ENCODE measurements around the gene ZC3H14. TPM values are rescaled to one million over a fixed set of nuclear protein-coding genes. Genes with fewer than 3 reads are reported as not detected.

ZC3H14 gene
- total and polyA plus RNA-seq, 2 donors (not counting 1 experiment from before 2014, with no cell fraction given): 31.1 to 47.0 TPM

DNA sequence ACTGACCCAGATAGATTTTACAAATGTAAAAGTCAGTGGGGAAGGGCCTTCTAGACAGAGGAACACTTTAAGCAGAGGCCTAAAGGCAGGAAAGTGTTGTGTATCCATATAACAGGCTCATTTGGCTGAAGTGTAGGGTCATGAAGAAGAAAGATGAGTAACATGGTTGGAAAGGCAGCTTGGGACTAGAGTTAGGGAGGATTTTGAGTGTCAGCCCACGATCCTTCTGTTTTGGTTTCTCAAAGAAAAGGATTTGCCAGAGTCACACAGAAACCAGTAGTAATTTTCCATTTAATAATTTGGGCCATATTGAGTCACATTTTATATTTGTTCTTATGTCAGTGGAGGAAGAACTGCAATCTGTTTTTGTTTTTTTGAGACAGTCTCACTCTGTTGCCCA lies 76.4 kb downstream of the ZC3H14 start:
- TF ChIP-seq, protein P1, sequence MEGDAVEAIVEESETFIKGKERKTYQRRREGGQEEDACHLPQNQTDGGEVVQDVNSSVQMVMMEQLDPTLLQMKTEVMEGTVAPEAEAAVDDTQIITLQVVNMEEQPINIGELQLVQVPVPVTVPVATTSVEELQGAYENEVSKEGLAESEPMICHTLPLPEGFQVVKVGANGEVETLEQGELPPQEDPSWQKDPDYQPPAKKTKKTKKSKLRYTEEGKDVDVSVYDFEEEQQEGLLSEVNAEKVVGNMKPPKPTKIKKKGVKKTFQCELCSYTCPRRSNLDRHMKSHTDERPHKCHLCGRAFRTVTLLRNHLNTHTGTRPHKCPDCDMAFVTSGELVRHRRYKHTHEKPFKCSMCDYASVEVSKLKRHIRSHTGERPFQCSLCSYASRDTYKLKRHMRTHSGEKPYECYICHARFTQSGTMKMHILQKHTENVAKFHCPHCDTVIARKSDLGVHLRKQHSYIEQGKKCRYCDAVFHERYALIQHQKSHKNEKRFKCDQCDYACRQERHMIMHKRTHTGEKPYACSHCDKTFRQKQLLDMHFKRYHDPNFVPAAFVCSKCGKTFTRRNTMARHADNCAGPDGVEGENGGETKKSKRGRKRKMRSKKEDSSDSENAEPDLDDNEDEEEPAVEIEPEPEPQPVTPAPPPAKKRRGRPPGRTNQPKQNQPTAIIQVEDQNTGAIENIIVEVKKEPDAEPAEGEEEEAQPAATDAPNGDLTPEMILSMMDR (IDR thresholded peaks at IDR 0.05): no peak
- no peak for TF ChIP-seq EZH2 (IDR thresholded peaks at IDR 0.05; ENCODE audit: borderline replicate concordance, insufficient read depth, low read depth, low read length, poor library complexity, severe bottlenecking)
- no peak overlapping the region for H3K4me3 Mint-ChIP-seq
- H3K9me3 Mint-ChIP-seq (ENCODE audit: insufficient read depth): peaks cover 5% of the 10 kb centered on the region
- Histone ChIP-seq H3K4me2 (replicated peaks; ENCODE audit: low read depth, low read length, poor library complexity, severe bottlenecking) (no peak overlapping the region), H3K4me1 (ENCODE audit: control insufficient read depth in 2 of 2, insufficient read depth in 2 of 2, low read length in 2 of 2) (no peaks in the 10 kb centered on the region), H2AFZ (ENCODE audit: insufficient read depth, low read depth, low read length, poor library complexity, severe bottlenecking) (no peak overlapping the region), H4K20me1 (ENCODE audit: control insufficient read depth, insufficient read depth, low read length, poor library complexity, severe bottlenecking) (no peaks in the 10 kb centered on the region), H3K27ac (ENCODE audit: low read length in 2 of 2) (no peak overlapping the region), H3K4me3 (ENCODE audit: control extremely low read depth in 1 of 5, extremely low read depth in 1 of 5, insufficient read depth in 1 of 5, low read depth in 2 of 5, low read length in 4 of 5) (no peak overlapping the region), H3K9ac (ENCODE audit: low read length) (no peak overlapping the region), H3K27me3 (replicated peaks in 1 of 4; ENCODE audit: control extremely low read depth in 1 of 4, control insufficient read depth in 3 of 4, insufficient read depth in 4 of 4, low read length in 3 of 4) (no peaks in the 10 kb centered on the region), H3K9me3 (ENCODE audit: control extremely low read depth in 1 of 3, control insufficient read depth in 2 of 3, insufficient read depth in 1 of 3, low read length in 2 of 3) (peaks cover 0 to 1% (median 0%) of the 10 kb centered on the region in 3 donors), H3K79me2 (ENCODE audit: control insufficient read depth, insufficient read depth, low read length) (no peaks in the 10 kb centered on the region), H3K36me3 (replicated peaks in 1 of 2; ENCODE audit: control extremely low read depth in 1 of 2, control insufficient read depth in 1 of 2, extremely low read depth in 1 of 2, insufficient read depth in 2 of 2, low read length in 1 of 2) (no peaks in the 10 kb centered on the region)
- WGBS (ENCODE audit: insufficient coverage): no CpG with 5 or more reads among the region's 1 CpG
- ChIA-PET CTCF (no interaction called here), POLR2A (no interaction called here)
- no peaks in the 10 kb centered on the region for H3K27me3 Mint-ChIP-seq
- ATAC-seq (ENCODE audit: low read depth) (no peak), DNase-seq (no peak)
- no peak overlapping the region for H3K27ac Mint-ChIP-seq
- intact Hi-C loops (cut with micrococcal nuclease): no loop called here
- no peaks in the 10 kb centered on the region for H3K4me1 Mint-ChIP-seq

DNA sequence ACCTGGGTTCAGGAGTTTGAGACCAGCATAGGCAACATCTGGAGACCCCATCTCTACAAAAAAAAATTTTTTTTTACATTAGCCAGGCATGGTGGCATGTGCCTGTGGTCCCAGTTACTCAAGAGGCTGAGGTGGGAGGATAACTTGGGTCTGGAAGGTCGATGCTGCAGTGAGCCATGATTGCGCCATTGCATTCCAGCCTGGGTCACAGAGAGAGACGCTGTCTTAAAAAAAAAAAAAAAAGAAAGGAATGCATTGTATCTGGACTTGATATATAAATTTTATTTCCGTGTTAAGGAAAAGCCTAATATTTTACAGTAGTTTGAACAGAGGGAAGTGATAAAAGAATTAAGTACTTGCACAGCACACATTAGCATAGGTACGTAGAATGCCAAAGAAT lies 97.2 kb downstream of the ZC3H14 start:
- H3K9ac ChIP-seq (ENCODE audit: low read length): no peak overlapping the region
- H3K79me2 ChIP-seq (ENCODE audit: control insufficient read depth, insufficient read depth, low read length): no peaks in the 10 kb centered on the region
- Mint-ChIP-seq H3K27ac (no peak overlapping the region), H3K4me3 (no peak overlapping the region), H3K27me3 (no peaks in the 10 kb centered on the region), H3K4me1 (no peaks in the 10 kb centered on the region), H3K9me3 (ENCODE audit: insufficient read depth) (peaks cover 2% of the 10 kb centered on the region)
- WGBS (ENCODE audit: insufficient coverage): 95% methylated on average over 4 of the region's 5 CpGs
- no peaks in the 10 kb centered on the region for H3K36me3 ChIP-seq (replicated peaks in 1 of 2; ENCODE audit: control extremely low read depth in 1 of 2, control insufficient read depth in 1 of 2, extremely low read depth in 1 of 2, insufficient read depth in 2 of 2, low read length in 1 of 2)
- no peak overlapping the region for H3K4me2 ChIP-seq (replicated peaks; ENCODE audit: low read depth, low read length, poor library complexity, severe bottlenecking)
- no peak overlapping the region for H2AFZ ChIP-seq (ENCODE audit: insufficient read depth, low read depth, low read length, poor library complexity, severe bottlenecking)
- POLR2A ChIA-PET: no interaction called here
- DNase-seq (no peak), ATAC-seq (ENCODE audit: low read depth) (no peak)
- no peaks in the 10 kb centered on the region for H3K4me1 ChIP-seq (ENCODE audit: control insufficient read depth in 2 of 2, insufficient read depth in 2 of 2, low read length in 2 of 2)
- H3K9me3 ChIP-seq (ENCODE audit: control extremely low read depth in 1 of 3, control insufficient read depth in 2 of 3, insufficient read depth in 1 of 3, low read length in 2 of 3): no peaks in the 10 kb centered on the region
- CTCF ChIA-PET: no interaction called here
- H3K27me3 ChIP-seq (replicated peaks in 1 of 4; ENCODE audit: control extremely low read depth in 1 of 4, control insufficient read depth in 3 of 4, insufficient read depth in 4 of 4, low read length in 3 of 4): no peaks in the 10 kb centered on the region
- TF ChIP-seq EZH2 (IDR thresholded peaks at IDR 0.05; ENCODE audit: borderline replicate concordance, insufficient read depth, low read depth, low read length, poor library complexity, severe bottlenecking): no peak
- TF ChIP-seq, protein P1 (IDR thresholded peaks at IDR 0.05): no peak
- H3K4me3 ChIP-seq (ENCODE audit: control extremely low read depth in 1 of 5, extremely low read depth in 1 of 5, insufficient read depth in 1 of 5, low read depth in 2 of 5, low read length in 4 of 5): no peak overlapping the region
- intact Hi-C loops (cut with micrococcal nuclease): loop anchor here (10.0 kb wide), 1 partner anchor 355 kb away; no protein-coding TSS in a partner anchor
- H3K27ac ChIP-seq (ENCODE audit: low read length in 2 of 2): no peak overlapping the region
- no peaks in the 10 kb centered on the region for H4K20me1 ChIP-seq (ENCODE audit: control insufficient read depth, insufficient read depth, low read length, poor library complexity, severe bottlenecking)
